NCI-H2196 (cell line): ENCODE measurements around the gene OSTF1.

Experiments
- DNase-seq: peaks from one replicate; lab custom pipeline; 2025; ENCODE audit not compliant: unreplicated experiment; lab: John Stamatoyannopoulos, UW

Gene OSTF1

DNA sequence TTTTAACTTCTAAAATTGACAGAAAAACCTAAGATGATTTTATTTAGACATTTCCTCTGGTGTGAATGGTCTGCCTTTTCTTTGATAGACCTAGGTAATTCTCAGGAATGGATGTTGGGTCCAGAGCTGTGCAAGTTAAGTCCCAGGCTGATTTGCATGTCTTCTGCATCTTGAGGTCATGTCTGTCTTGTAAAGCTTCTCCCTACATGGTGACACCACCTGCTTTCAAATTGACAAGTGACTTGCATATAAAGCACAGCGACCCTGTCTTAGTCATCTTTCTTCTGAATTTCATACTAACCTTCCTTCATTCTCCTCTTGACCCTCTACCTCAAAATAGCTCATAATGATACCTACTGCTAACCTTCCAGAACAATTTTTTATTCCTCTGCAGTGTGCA is 29.2 kb downstream of the OSTF1 start:
- no peak for DNase-seq

DNA sequence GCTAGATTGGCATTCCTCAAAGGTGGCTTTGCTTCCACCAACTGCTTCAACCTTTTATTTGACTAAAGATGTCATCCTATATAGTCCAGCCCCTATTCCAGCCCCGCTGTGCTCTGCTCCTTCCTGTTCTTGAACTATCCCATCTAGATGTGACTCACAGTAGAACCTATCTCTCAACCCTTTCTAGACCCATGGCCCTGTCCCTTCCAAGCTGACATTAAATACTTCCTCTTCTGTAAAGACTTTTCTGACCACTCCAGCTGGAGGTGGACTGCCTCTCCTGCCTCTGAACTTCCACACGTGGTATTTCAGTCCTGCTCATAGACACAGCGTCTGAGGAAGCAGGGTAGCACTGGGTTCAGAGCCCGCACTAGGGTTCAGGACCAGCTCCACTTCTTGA is 32.4 kb downstream of the OSTF1 start:
- no peak for DNase-seq

- no peak for DNase-seq
These were observed 33.7 kb downstream of the OSTF1 start for GRCh38 chr9:75121914-75122558.

GRCh38 chr9:75123696-75124095 is 35.4 kb downstream of the OSTF1 start:
- no peak for DNase-seq

DNA sequence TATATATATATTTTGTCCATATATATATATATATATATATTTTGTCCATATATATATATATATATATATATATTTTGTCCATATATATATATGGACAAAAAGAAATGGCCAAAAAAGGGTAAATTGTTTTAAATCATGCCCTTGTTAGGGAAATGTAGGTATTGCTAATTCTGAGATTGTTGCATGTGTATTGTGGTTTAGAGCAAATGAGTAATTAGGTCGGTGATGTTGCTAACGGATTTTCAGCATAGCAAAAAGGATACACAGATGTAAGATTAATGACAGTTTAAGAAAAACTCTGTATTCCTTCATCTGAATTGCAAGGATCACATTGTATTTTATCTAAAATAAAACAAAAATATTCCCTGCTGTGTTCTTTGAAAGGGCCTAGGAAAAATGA is 40.2 kb downstream of the OSTF1 start:
- DNase-seq: no peak

- no peak for DNase-seq
These were observed 41.9 kb downstream of the OSTF1 start for GRCh38 chr9:75130172-75130571.

GRCh38 chr9:75130621-75131230 is 42.4 kb downstream of the OSTF1 start:
- DNase-seq: no peak

GRCh38 chr9:75131700-75132099 is 43.4 kb downstream of the OSTF1 start:
- DNase-seq: no peak

DNA sequence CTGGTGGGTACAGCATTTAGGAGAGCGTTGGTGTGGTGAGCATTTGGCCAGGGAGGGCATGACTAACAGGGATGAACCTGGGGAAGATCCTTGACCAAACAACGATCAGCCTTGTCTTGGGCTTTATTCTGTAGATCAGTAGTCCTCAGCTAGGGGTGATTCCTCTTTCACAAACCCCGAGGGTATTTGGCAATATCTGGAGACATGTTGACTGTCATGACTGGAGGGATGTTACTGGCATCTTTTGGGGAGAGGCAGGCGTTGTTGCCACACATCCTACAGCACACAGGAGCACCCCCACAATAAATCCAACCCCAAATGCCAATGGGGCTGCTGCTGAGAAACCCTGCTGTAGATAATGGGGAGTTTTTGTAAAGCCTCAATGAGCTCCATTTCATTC is 43.9 kb downstream of the OSTF1 start:
- no peak for DNase-seq

GRCh38 chr9:75133396-75133795 is 45.1 kb downstream of the OSTF1 start:
- no peak for DNase-seq

DNA sequence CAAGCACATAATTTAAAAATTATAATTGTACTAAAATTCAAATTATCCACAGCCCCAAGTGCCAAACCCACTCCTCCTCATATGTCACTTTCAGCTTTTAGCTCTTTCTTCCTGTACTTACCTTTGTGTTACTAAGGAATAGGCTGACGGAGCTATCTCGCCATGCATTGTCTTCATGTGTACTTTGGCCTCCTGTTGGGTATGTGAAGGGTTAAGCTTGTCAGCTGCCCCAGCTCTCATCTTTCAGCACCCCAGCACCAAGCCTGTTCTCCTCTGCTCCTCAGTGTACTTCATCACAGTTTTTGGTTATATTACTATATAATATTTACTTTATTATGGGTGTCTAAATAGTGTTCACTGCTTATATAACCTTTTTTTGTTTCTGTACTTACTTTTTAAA is 46.2 kb downstream of the OSTF1 start:
- no peak for DNase-seq

GRCh38 chr9:75138260-75139040 is 50.1 kb downstream of the OSTF1 start:
- no peak for DNase-seq

DNA sequence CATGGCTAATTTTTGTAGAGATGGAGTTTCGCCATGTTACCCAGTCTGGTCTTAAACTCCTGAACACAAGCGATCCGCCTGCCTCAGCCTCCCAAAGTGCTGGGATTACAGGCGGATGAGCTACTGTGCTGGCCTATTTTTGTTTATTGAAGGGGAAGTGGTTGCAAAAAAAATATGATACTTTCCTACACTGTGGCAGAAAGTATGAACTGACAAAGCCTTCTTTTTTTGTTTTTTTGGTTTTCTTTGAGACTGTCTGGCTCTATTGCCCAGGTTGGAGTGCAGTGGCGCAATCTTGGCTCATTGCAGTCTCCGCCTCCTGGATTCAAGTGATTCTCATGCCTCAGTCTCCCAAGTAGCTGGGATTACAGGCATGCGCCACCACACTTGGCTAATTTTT is 50.9 kb downstream of the OSTF1 start:
- DNase-seq: no peak

DNA sequence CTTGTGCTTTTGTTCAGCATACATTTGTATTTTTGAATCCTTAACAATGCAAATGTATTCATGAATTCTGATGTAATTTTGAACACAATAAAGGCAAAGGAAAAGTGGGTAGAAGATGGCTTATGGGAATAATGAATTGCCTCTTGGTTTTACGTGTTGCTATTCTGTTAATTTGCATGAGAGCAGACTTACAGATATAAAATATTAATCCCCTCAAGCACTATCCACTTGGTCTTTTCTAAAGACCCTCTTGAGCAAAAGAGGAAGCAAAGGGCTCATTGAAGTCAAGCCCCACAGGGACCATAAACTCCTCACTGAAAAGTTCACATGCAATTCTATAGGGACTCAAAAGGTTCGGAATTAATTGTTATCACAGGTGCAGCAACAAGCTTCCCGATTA is 51.9 kb downstream of the OSTF1 start:
- no peak for DNase-seq

DNA sequence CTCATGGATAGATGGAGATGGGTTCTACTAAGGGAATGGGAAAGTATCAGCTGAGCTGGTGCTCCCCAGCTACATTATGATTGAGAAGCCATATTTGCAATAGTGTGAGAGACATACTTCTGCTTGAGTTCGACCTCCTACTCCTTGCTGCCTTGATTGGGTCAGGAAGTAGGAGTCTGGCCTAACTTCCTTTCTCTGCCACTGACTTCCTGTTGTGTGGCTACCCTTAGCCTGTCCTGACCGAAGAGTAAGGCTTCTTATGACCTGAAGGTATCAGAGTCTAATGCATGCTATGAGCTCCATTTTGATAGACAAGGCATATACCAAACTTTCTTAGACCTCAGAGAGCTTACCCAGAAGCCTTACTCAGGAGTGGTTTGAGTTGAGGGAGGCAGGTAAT is 53.9 kb downstream of the OSTF1 start:
- DNase-seq: no peak

- DNase-seq: no peak
These were observed 57.9 kb downstream of the OSTF1 start for GRCh38 chr9:75146229-75146628.

GRCh38 chr9:75147638-75148037 is 59.3 kb downstream of the OSTF1 start:
- no peak for DNase-seq

GRCh38 chr9:75148561-75148960 is 60.2 kb downstream of the OSTF1 start:
- no peak for DNase-seq

- DNase-seq: no peak
These were observed 61.5 kb downstream of the OSTF1 start for GRCh38 chr9:75149841-75150241.

DNA sequence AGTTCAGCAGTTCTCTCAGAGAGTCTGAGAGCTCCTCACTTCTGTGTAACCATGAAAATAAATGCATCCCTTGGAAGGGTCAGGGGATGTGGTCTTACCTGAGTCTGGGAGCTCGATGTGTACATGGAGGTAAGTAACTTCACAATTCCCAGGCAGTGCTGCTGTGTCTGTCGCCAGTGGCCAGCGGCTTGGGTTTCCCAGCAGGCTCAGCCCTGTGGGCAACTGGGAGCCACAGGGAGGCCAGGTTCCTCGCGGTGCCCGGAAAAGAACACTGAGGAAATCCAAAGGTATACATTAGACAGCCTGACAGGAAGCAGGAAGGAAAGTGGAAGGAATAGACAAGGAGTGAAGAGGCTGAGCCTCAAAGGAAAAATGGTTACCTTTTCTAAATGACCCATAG is 62.2 kb downstream of the OSTF1 start:
- no peak for DNase-seq

DNA sequence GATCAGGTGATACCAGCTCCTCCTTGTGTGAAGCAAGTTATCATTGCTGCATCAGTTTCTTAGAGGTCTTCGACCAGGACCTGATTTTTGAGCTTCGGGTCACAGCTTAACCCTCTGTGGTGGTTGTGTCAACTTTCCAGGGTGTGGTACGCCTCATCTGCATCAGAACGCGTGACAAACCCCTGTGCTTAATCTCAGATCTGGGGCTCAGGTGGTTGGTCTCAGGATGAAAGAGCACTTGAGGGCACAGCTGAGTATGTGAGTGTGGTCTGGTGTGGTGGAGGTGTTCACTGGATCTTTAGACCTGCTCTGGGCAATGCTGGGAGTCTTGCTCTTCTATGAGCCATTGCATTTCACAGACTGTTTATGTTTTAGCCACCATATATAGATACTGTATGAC is 64.1 kb downstream of the OSTF1 start:
- DNase-seq: no peak

DNA sequence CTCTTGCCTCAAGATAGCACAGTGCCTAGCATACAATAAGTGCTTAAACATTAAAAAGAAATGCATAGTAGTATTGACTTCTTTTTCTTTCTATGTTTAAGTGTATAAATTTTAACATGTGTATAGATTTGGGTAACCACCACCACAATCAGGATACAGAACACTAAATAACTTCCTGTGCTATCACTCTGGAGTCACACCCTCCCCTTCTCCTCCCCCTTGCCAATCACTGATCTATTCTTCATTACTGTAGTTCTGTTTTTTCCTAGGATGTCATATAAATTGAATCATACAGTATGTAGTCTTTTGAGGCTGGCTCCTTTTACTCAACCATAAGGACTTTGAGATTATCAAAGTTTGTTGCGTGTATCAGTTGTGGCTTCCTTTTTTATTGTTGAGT is 68.5 kb downstream of the OSTF1 start:
- DNase-seq: no peak
